Medulla oblongata (tissue), 1 donor: Measurements from ENCODE around the gene NDUFAF7.
"Not testable (repeated sequence)": the region's sequence is repeated elsewhere in the genome, so short reads cannot be mapped to it uniquely, and the experiment has no call there.

Experiments
- DNase-seq: peaks from one replicate; pipeline ENCODE4 v3.0.0-alpha.2; 2015; ENCODE audit errors: extremely low spot score

Gene NDUFAF7

GRCh38 chr2:37211939-37212338 is 19.5 kb upstream of the NDUFAF7 start:
- DNase-seq: no peak

GRCh38 chr2:37215250-37215649 is 16.2 kb upstream of the NDUFAF7 start:
- DNase-seq: no peak

- DNase-seq: no peak
Observed at GRCh38 chr2:37219046-37219445, 12.4 kb upstream of the NDUFAF7 start.

GRCh38 chr2:37223131-37223530 is 8.3 kb upstream of the NDUFAF7 start:
- no peak for DNase-seq

- DNase-seq: no peak
Observed at GRCh38 chr2:37224063-37224462, 7.4 kb upstream of the NDUFAF7 start.

GRCh38 chr2:37225129-37225528 is 6.3 kb upstream of the NDUFAF7 start:
- not testable (repeated sequence) for DNase-seq

- DNase-seq: no peak
Observed at GRCh38 chr2:37226863-37227262, 4.6 kb upstream of the NDUFAF7 start.

- DNase-seq: no peak
Observed at GRCh38 chr2:37228788-37229187, 2.7 kb upstream of the NDUFAF7 start.

GRCh38 chr2:37230581-37230980 is 877 bp upstream of the NDUFAF7 start:
- DNase-seq: peak; percentile 12

GRCh38 chr2:37232131-37232933 is 874 bp downstream of the NDUFAF7 start:
- DNase-seq: no peak

- no peak for DNase-seq
Observed at GRCh38 chr2:37243435-37243834, 12.0 kb downstream of the NDUFAF7 start.

- DNase-seq: no peak
Observed at GRCh38 chr2:37244017-37244416, 12.6 kb downstream of the NDUFAF7 start.

GRCh38 chr2:37244755-37245154 is 13.3 kb downstream of the NDUFAF7 start:
- no peak for DNase-seq

- no peak for DNase-seq
Observed at GRCh38 chr2:37246205-37246604, 14.7 kb downstream of the NDUFAF7 start.

- no peak for DNase-seq
Observed at GRCh38 chr2:37250869-37251740, 19.6 kb downstream of the NDUFAF7 start.

GRCh38 chr2:37262522-37262921 is 31.1 kb downstream of the NDUFAF7 start:
- DNase-seq: no peak

- no peak for DNase-seq
Observed at GRCh38 chr2:37263839-37264238, 32.4 kb downstream of the NDUFAF7 start.

- DNase-seq: no peak
Observed at GRCh38 chr2:37267685-37268084, 36.2 kb downstream of the NDUFAF7 start.

- no peak for DNase-seq
Observed at GRCh38 chr2:37268111-37268510, 36.7 kb downstream of the NDUFAF7 start.

GRCh38 chr2:37271376-37272067 is 40.1 kb downstream of the NDUFAF7 start:
- no peak for DNase-seq

GRCh38 chr2:37274359-37274965 is 43.0 kb downstream of the NDUFAF7 start:
- DNase-seq: no peak

GRCh38 chr2:37276291-37276690 is 44.8 kb downstream of the NDUFAF7 start:
- DNase-seq: no peak
